ENCODE results near the gene CSF1R. TPM values are rescaled to one million over a fixed set of nuclear protein-coding genes. Genes with fewer than 3 reads are reported as not detected.

Gene CSF1R
- total RNA-seq, 1 donor from 2014 or later: 31.3 TPM

- H3K4me1 ChIP-seq (ENCODE audit: control insufficient read depth in 3 of 3, insufficient read depth in 3 of 3, low read length in 3 of 3): peaks cover 0 to 12% (median 12%) of the 10 kb centered on the region in 3 donors
- no peaks in the 10 kb centered on the region for H3K27me3 ChIP-seq (ENCODE audit: control insufficient read depth in 3 of 3, insufficient read depth in 3 of 3, low read length in 3 of 3)
- no peak overlapping the region for H3K9ac ChIP-seq (ENCODE audit: low read depth in 1 of 3, low read length in 3 of 3)
- H3K4me3 ChIP-seq (ENCODE audit: low read length in 3 of 3): no peak overlapping the region
- H3K36me3 ChIP-seq (ENCODE audit: control insufficient read depth in 3 of 3, insufficient read depth in 3 of 3, low read length in 3 of 3): peaks cover 14 to 42% (median 31%) of the 10 kb centered on the region in 3 donors
- H3K27ac ChIP-seq (ENCODE audit: low read depth, low read length): no peak overlapping the region
- H3K9me3 ChIP-seq (ENCODE audit: control insufficient read depth in 3 of 3, low read length in 3 of 3): no peaks in the 10 kb centered on the region
Measured at GRCh38 chr5:150121448-150122157, 35.2 kb upstream of the CSF1R start.

GRCh38 chr5:150120617-150121447 is 34.5 kb upstream of the CSF1R start:
- Histone ChIP-seq H3K9me3 (ENCODE audit: control insufficient read depth in 3 of 3, low read length in 3 of 3) (no peaks in the 10 kb centered on the region), H3K4me3 (ENCODE audit: low read length in 3 of 3) (no peak overlapping the region), H3K9ac (ENCODE audit: low read depth in 1 of 3, low read length in 3 of 3) (no peak overlapping the region), H3K27me3 (ENCODE audit: control insufficient read depth in 3 of 3, insufficient read depth in 3 of 3, low read length in 3 of 3) (no peaks in the 10 kb centered on the region), H3K4me1 (ENCODE audit: control insufficient read depth in 3 of 3, insufficient read depth in 3 of 3, low read length in 3 of 3) (peaks cover 0 to 12% (median 12%) of the 10 kb centered on the region in 3 donors), H3K36me3 (ENCODE audit: control insufficient read depth in 3 of 3, insufficient read depth in 3 of 3, low read length in 3 of 3) (peaks cover 14 to 37% (median 27%) of the 10 kb centered on the region in 3 donors), H3K27ac (ENCODE audit: low read depth, low read length) (no peak overlapping the region)

- no peak overlapping the region for H3K27ac ChIP-seq (ENCODE audit: low read depth, low read length)
- no peaks in the 10 kb centered on the region for H3K9me3 ChIP-seq (ENCODE audit: control insufficient read depth in 3 of 3, low read length in 3 of 3)
- no peak overlapping the region for H3K4me3 ChIP-seq (ENCODE audit: low read length in 3 of 3)
- H3K4me1 ChIP-seq (ENCODE audit: control insufficient read depth in 3 of 3, insufficient read depth in 3 of 3, low read length in 3 of 3): peaks cover 0 to 12% (median 12%) of the 10 kb centered on the region in 3 donors
- H3K9ac ChIP-seq (ENCODE audit: low read depth in 1 of 3, low read length in 3 of 3): no peak overlapping the region
- no peaks in the 10 kb centered on the region for H3K27me3 ChIP-seq (ENCODE audit: control insufficient read depth in 3 of 3, insufficient read depth in 3 of 3, low read length in 3 of 3)
- H3K36me3 ChIP-seq (ENCODE audit: control insufficient read depth in 3 of 3, insufficient read depth in 3 of 3, low read length in 3 of 3): peaks cover 14 to 29% (median 24%) of the 10 kb centered on the region in 3 donors
Measured at GRCh38 chr5:150120062-150120441, 33.7 kb upstream of the CSF1R start.

- peaks cover 0 to 12% (median 12%) of the 10 kb centered on the region in 3 donors for H3K4me1 ChIP-seq (ENCODE audit: control insufficient read depth in 3 of 3, insufficient read depth in 3 of 3, low read length in 3 of 3)
- no peaks in the 10 kb centered on the region for H3K27me3 ChIP-seq (ENCODE audit: control insufficient read depth in 3 of 3, insufficient read depth in 3 of 3, low read length in 3 of 3)
- no peak overlapping the region for H3K27ac ChIP-seq (ENCODE audit: low read depth, low read length)
- peaks cover 14 to 27% (median 26%) of the 10 kb centered on the region in 3 donors for H3K36me3 ChIP-seq (ENCODE audit: control insufficient read depth in 3 of 3, insufficient read depth in 3 of 3, low read length in 3 of 3)
- no peaks in the 10 kb centered on the region for H3K9me3 ChIP-seq (ENCODE audit: control insufficient read depth in 3 of 3, low read length in 3 of 3)
- no peak overlapping the region for H3K9ac ChIP-seq (ENCODE audit: low read depth in 1 of 3, low read length in 3 of 3)
- no peak overlapping the region for H3K4me3 ChIP-seq (ENCODE audit: low read length in 3 of 3)
Measured at GRCh38 chr5:150119421-150120061, 33.2 kb upstream of the CSF1R start.

GRCh38 chr5:150118561-150119229 is 32.3 kb upstream of the CSF1R start:
- Histone ChIP-seq H3K27ac (ENCODE audit: low read depth, low read length) (no peak overlapping the region), H3K36me3 (ENCODE audit: control insufficient read depth in 3 of 3, insufficient read depth in 3 of 3, low read length in 3 of 3) (peaks cover 14 to 27% (median 22%) of the 10 kb centered on the region in 3 donors), H3K9me3 (ENCODE audit: control insufficient read depth in 3 of 3, low read length in 3 of 3) (no peaks in the 10 kb centered on the region), H3K27me3 (ENCODE audit: control insufficient read depth in 3 of 3, insufficient read depth in 3 of 3, low read length in 3 of 3) (no peaks in the 10 kb centered on the region), H3K4me3 (ENCODE audit: low read length in 3 of 3) (no peak overlapping the region), H3K4me1 (ENCODE audit: control insufficient read depth in 3 of 3, insufficient read depth in 3 of 3, low read length in 3 of 3) (peaks cover 0 to 15% (median 12%) of the 10 kb centered on the region in 3 donors), H3K9ac (ENCODE audit: low read depth in 1 of 3, low read length in 3 of 3) (no peak overlapping the region)

GRCh38 chr5:150117945-150118560 is 31.7 kb upstream of the CSF1R start:
- Histone ChIP-seq H3K9me3 (ENCODE audit: control insufficient read depth in 3 of 3, low read length in 3 of 3) (no peaks in the 10 kb centered on the region), H3K4me3 (ENCODE audit: low read length in 3 of 3) (no peak overlapping the region), H3K36me3 (ENCODE audit: control insufficient read depth in 3 of 3, insufficient read depth in 3 of 3, low read length in 3 of 3) (peaks cover 14 to 26% (median 20%) of the 10 kb centered on the region in 3 donors), H3K4me1 (ENCODE audit: control insufficient read depth in 3 of 3, insufficient read depth in 3 of 3, low read length in 3 of 3) (peaks cover 0 to 18% (median 16%) of the 10 kb centered on the region in 3 donors), H3K27me3 (ENCODE audit: control insufficient read depth in 3 of 3, insufficient read depth in 3 of 3, low read length in 3 of 3) (no peaks in the 10 kb centered on the region), H3K9ac (ENCODE audit: low read depth in 1 of 3, low read length in 3 of 3) (no peak overlapping the region), H3K27ac (ENCODE audit: low read depth, low read length) (no peak overlapping the region)

GRCh38 chr5:150116667-150117400 is 30.5 kb upstream of the CSF1R start:
- H3K27me3 ChIP-seq (ENCODE audit: control insufficient read depth in 3 of 3, insufficient read depth in 3 of 3, low read length in 3 of 3): no peaks in the 10 kb centered on the region
- H3K36me3 ChIP-seq (ENCODE audit: control insufficient read depth in 3 of 3, insufficient read depth in 3 of 3, low read length in 3 of 3): peaks cover 5 to 19% (median 13%) of the 10 kb centered on the region in 3 donors
- no peak overlapping the region for H3K4me3 ChIP-seq (ENCODE audit: low read length in 3 of 3)
- H3K9me3 ChIP-seq (ENCODE audit: control insufficient read depth in 3 of 3, low read length in 3 of 3): no peaks in the 10 kb centered on the region
- H3K9ac ChIP-seq (ENCODE audit: low read depth in 1 of 3, low read length in 3 of 3): no peak overlapping the region
- H3K27ac ChIP-seq (ENCODE audit: low read depth, low read length): no peak overlapping the region
- peaks cover 0 to 21% (median 16%) of the 10 kb centered on the region in 3 donors for H3K4me1 ChIP-seq (ENCODE audit: control insufficient read depth in 3 of 3, insufficient read depth in 3 of 3, low read length in 3 of 3)

- no peak overlapping the region for H3K9ac ChIP-seq (ENCODE audit: low read depth in 1 of 3, low read length in 3 of 3)
- H3K27ac ChIP-seq (ENCODE audit: low read depth, low read length): no peak overlapping the region
- no peaks in the 10 kb centered on the region for H3K27me3 ChIP-seq (ENCODE audit: control insufficient read depth in 3 of 3, insufficient read depth in 3 of 3, low read length in 3 of 3)
- peaks cover 0 to 7% (median 4%) of the 10 kb centered on the region in 3 donors for H3K36me3 ChIP-seq (ENCODE audit: control insufficient read depth in 3 of 3, insufficient read depth in 3 of 3, low read length in 3 of 3)
- no peak overlapping the region for H3K4me3 ChIP-seq (ENCODE audit: low read length in 3 of 3)
- H3K9me3 ChIP-seq (ENCODE audit: control insufficient read depth in 3 of 3, low read length in 3 of 3): no peaks in the 10 kb centered on the region
- H3K4me1 ChIP-seq (ENCODE audit: control insufficient read depth in 3 of 3, insufficient read depth in 3 of 3, low read length in 3 of 3): peaks cover 0 to 19% (median 15%) of the 10 kb centered on the region in 3 donors
Measured at GRCh38 chr5:150114773-150115408, 28.5 kb upstream of the CSF1R start.

Data from skeletal muscle tissue (tissue), 4 donors.